CD4-positive, alpha-beta T cell treated with Interleukin-1 beta for 1 hour (primary cell): ENCODE measurements around the gene PRMT7.
A peak's percentile ranks its signal among the peaks of the same experiment; 100 is the strongest.

ENCODE experiments used
- DNase-seq, 2 donors: peaks; one replicate each; pipeline ENCODE4 v3.0.0-alpha.2; 2020 to 2022

PRMT7 gene

GRCh38 chr16:68310774-68311511 is at the start of gene PRMT7, which contains the start of gene SLC7A6OS:
Gene PRMT7, plus strand, starts transcription at chr16:68311019. Its CDS starts 4,961 bp downstream, at chr16:68315980.
Gene SLC7A6OS, minus strand, starts transcription at chr16:68310946. Its CDS starts 20 bp downstream, at chr16:68310926.
- DNase-seq = peak; percentile 92

DNA sequence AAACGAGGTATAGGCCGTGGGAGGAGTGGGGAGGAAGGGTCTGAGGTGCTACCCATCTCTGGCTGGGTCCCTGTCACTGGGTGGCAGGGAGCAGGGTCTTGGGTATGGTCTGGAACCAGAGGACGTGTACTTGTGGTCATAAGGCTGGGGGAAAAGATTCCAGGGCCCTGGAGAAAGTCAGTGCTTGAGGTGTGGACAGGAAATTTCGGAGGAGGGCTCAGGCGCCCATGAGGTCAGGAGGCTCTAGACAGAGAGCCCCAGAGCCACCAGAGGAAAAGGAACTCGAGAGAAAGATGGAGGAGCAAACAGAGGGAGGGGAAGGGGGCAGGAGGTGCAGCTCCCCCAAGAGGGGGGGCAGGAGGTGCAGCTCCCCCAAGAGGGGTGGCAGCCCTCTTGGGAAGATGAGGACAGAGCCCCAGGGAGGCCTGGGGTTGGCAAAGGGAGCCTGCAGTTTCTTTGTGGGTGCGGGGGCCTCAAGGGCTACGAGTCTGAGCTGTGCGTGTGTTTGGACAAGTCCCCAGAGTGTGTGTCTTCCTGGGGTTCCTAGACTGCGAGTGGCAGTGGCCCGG is 47.2 kb upstream of the PRMT7 start:
- no peak for DNase-seq

DNA sequence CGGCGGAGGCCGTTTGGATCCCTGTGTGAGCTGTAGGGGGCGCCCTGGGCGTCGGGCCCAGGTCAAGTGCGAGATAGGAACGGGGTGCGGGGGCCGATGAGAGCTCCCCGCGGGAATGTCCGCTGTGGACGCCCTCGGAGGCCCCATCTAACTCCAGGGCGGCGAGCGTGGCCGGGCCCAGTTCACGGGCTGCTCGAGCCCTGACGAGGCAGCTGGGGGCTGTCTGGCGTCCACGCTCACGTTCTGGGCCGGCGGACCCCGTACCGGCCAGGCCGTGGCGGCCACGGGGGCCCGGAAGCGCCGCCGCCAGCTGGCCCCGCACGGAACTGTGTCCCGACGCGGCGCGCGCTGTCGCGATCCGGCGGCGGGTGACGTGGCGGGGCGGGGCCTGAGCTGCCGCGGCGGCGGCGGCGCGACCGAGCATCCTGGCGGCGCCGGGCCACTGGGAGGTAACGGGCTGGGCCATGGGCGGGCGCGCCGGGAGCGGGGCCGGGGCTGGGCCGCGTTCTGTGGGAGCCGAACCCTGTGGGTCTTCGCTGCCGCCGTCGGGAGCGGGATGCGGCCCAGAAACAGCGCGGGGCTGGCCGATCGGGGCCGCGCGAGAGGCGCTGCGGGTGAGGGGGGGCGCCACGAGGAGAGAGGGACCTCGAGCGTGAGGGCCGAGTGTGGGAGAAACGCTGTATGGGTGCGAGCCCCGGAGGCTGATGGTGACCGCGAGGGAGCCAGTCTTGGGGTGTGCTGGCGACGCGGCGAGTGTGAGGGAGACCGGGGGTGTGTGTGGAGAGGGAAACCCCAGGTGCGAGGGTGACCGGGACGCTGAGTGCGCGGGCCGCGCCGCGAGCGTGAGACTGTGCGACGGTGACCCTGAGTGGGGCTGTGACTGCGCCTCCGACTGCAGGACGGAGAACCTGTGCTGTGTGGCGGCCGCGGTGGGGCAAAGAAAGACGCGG is 46.4 kb upstream of the PRMT7 start, which contains the start of gene SLC7A6:
TSS of gene SLC7A6 (plus strand) at position 399 of the 950 bp plus-strand sequence. CDS start 10,201 bp downstream, outside the sequence.
- peak; percentile 83 to 84 for DNase-seq

GRCh38 chr16:68265078-68265920 is 45.5 kb upstream of the PRMT7 start:
- peak; percentile 49 to 50 for DNase-seq

- DNase-seq = no peak
Observed at GRCh38 chr16:68267612-68268405, 43.0 kb upstream of the PRMT7 start.

DNA sequence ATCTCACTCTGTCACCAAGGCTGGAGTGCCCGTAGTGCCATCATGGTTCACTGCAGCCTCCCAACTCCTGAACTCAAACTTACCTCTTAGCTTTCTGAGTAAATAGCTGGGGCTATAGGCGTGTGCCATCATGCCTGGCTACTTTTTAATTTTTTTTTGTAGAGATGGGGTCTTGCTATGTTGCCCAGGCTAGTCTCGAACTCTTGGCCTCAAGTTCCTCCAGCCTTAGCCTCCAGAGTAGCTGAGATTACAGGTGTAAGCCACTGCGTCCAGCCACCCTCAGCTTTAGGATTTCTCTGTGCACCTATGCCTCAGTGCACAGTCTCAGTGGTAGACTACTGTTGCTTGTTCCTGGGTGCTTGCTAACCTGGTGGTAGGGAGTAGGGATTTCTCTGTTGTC is 41.0 kb upstream of the PRMT7 start:
- no peak for DNase-seq

GRCh38 chr16:68270353-68270752 is 40.5 kb upstream of the PRMT7 start:
- no peak for DNase-seq

GRCh38 chr16:68272507-68273209 is 38.2 kb upstream of the PRMT7 start:
- peak; percentile 51 to 61 for DNase-seq

- no peak for DNase-seq
Observed at GRCh38 chr16:68273459-68273858, 37.4 kb upstream of the PRMT7 start.

DNA sequence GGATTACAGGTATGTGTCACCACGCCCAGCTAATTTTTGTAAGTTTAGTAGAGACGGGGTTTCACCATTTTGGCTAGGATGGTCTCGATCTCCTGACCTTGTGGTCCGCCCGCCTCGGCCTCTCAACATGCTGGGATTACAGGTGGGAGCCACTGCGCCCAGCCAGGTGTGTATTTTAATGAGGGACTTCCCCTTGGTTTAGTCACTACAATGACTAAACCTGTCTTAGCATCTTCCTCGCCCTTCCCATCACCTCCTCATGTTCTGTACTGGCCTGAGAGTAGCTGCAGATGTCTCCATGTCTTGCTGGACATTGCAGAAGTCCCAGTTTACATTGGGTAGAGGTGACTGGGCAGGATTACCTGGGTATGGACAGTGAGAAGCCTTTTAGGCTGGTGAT is 36.9 kb upstream of the PRMT7 start:
- no peak for DNase-seq

GRCh38 chr16:68274441-68274840 is 36.4 kb upstream of the PRMT7 start:
- no peak for DNase-seq

DNA sequence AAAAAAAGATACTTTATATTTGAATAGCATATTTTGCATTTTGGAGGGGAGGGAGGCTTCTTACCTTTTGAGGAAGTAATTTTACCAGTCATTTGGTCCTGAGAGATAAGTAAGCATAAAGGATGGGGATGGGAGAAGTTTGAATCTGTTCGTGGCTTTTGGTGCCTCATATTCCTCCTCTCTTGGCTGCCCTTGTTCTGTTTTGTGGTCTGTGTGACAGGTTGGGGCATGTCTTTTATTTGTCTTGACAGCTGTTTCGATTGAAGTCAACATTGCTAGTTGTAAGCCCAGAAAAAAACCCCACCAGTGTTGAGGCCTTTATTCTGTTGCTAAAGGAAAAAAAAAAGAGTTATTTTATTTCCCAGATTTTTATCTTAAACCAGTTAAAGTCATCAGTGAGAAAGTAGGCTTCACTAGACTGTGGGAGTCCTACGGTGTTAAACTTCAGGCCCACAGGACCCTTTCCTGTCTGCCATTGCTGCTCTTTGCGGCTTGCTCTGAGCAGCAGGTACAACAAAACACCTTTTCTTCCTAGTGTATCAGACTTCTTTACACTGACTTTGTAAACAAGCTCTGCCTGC is 35.1 kb upstream of the PRMT7 start:
- peak; percentile 40 to 60 for DNase-seq

- no peak for DNase-seq
Observed at GRCh38 chr16:68276223-68276622, 34.6 kb upstream of the PRMT7 start.

DNA sequence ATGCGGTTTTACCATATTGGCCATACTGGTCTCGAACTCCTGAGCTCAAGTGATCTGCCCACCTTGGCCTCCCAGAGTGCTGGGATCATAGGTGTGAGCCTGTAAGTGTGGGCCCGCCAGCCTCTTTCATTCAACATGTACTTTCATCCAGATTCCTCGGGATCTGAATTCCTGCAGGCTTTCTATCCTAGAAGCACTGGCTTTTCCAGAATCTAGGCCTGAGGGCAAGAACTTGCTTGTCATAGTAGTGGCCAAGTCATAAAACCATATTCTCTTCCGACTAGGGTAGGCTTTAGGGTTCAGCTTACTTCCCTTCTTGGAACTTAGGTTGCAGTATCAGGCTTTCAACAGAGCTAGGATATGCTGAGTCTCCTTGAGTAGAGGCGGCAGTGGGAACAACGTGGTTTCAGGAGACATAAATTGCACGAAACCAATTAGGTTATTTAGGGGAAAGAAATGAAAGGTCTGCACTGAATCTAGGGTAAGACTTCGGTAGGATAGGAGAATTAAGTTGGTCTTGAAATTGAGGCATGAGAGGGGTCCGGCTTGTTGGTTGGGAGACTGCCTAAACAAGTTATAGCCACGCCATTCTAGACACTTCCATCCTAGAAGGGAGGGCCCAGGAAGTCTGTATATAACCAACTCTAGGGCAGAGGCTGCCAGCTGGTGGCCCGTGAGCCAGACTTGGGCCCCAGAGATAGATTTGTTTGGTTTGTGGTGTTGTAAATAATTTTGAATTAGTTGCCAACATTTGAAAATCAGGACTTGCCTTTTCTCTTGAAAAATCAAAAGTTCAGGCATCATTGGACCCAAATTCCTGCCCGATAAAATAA is 30.9 kb upstream of the PRMT7 start:
- no peak for DNase-seq

GRCh38 chr16:68281368-68282063 is 29.3 kb upstream of the PRMT7 start:
- peak in 1 of 2 donors; percentile 35 for DNase-seq

DNA sequence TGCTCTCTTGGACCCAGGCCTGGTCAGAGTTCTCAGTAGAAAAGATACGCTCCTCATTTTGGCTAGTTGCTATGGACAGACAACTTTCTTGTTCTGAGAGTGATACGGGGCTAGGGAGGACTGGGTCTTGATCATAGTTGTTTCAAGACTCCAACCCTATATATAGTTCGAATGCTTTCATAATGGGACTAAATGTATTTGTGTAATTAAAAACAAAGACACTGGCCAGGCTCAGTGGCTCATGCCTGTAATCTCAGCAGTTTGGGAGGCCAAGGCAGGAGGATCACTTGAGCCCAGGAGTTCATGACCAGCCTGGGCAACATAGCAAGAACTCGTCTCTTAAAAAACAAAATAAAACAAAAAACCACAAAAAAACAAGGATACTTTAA is 28.8 kb upstream of the PRMT7 start:
- DNase-seq = no peak

- no peak for DNase-seq
Observed at GRCh38 chr16:68283346-68283745, 27.5 kb upstream of the PRMT7 start.

GRCh38 chr16:68283801-68284598 is 26.8 kb upstream of the PRMT7 start:
- DNase-seq = no peak
